Neural crest cell (in vitro differentiated cells): ENCODE data around the gene IER5. TPM values are rescaled to one million over a fixed set of nuclear protein-coding genes. Genes with fewer than 3 reads are reported as not detected.

Experiments
- DNase-seq: peaks from one replicate; pipeline ENCODE4 v3.0.0; 2021; ENCODE audit warnings: low read depth, mixed read lengths, low spot score
- H3K27ac Mint-ChIP-seq: one replicate; pipeline ENCODE4 v1.8.0; 2021; ENCODE audit warnings: mild to moderate bottlenecking, mixed read lengths; ENCODE audit not compliant: unreplicated experiment
- H3K27me3 Mint-ChIP-seq: 2 replicates; pipeline ENCODE4 v1.8.0; 2021; ENCODE audit warnings: low read depth, mild to moderate bottlenecking, mixed read lengths
- H3K36me3 Mint-ChIP-seq: 2 replicates; pipeline ENCODE4 v1.8.0; 2021; ENCODE audit warnings: low read depth, mild to moderate bottlenecking, mixed read lengths
- H3K4me1 Mint-ChIP-seq: 2 replicates; pipeline ENCODE4 v1.8.0; 2021; ENCODE audit warnings: mixed read lengths
- H3K4me3 Mint-ChIP-seq: one replicate; pipeline ENCODE4 v1.8.0; 2021; ENCODE audit warnings: mild to moderate bottlenecking, mixed read lengths
- H3K9me3 Mint-ChIP-seq: 2 replicates; pipeline ENCODE4 v1.8.0; 2021; ENCODE audit warnings: mixed read lengths
- CTCF ChIP-seq: fragments of 200-600 bp; sonication (generic); conservative IDR thresholded peaks from 2 replicates; pipeline ENCODE4 v1.5.0; 2021; ENCODE audit warnings: antibody characterized with exemption, mild to moderate bottlenecking
- total RNA-seq: library from RNA; stranded (reverse); gene quantifications from 2 replicates; pipeline ENCODE4 v1.2.1, GENCODE V29; 2021

Gene IER5
- total RNA-seq, 1 donor from 2014 or later, result 7.7 TPM

DNA sequence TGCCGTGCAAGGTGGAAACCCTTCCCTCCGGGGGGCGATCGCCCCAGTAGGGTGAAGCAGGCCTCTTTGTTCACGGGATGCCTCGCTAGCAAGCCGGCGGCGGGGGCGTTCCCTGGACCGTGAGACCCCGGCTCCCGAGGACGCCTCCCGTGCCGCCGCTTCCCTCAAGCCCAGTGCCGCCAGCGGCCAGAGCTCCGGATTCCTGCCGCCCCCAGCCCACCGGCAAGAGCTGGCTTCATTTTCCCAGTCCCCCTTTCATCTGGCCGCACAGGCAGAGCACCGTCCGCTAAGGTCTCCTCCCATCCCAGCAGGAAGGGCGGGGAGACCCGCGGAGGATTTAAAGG lies 16.3 kb downstream of the IER5 start:
- H3K27me3 Mint-ChIP-seq, result peaks cover 19% of the 10 kb centered on the region
- TF ChIP-seq CTCF, result peak; percentile 46
- H3K9me3 Mint-ChIP-seq, result peaks cover 4% of the 10 kb centered on the region
- no peaks in the 10 kb centered on the region for H3K36me3 Mint-ChIP-seq
- H3K27ac Mint-ChIP-seq, result peak overlapping the region; percentile 97
- peak overlapping the region; percentile 91 for H3K4me3 Mint-ChIP-seq
- peak; percentile 65 for DNase-seq
- peaks cover 68% of the 10 kb centered on the region for H3K4me1 Mint-ChIP-seq

GRCh38 chr1:181105134-181106021 lies 16.9 kb downstream of the IER5 start:
- Mint-ChIP-seq H3K4me3 (peak overlapping the region; percentile 91), H3K36me3 (no peaks in the 10 kb centered on the region), H3K27me3 (peaks cover 14% of the 10 kb centered on the region), H3K27ac (peak overlapping the region; percentile 99), H3K9me3 (peaks cover 4% of the 10 kb centered on the region), H3K4me1 (peaks cover 65% of the 10 kb centered on the region)
- TF ChIP-seq CTCF, result no peak
- DNase-seq, result peak; percentile 82

DNA sequence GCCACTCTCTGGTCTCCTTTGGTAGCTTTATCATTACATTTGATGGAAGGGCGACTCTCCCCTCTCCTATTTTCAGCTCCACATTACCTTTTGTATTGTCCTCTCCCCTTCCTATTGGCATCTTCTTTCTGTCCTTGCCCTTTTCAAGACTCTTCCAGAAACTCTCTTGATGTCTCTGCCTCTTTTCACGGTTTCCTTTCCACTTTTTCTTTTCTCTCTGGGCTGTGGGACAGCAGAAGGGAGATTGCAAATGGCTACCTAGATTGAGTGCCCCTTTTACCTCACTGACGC lies 17.5 kb downstream of the IER5 start:
- Mint-ChIP-seq H3K4me1 (peaks cover 64% of the 10 kb centered on the region), H3K36me3 (no peaks in the 10 kb centered on the region), H3K9me3 (no peaks in the 10 kb centered on the region), H3K27ac (peak overlapping the region; percentile 99), H3K27me3 (peaks cover 8% of the 10 kb centered on the region), H3K4me3 (peak overlapping the region; percentile 89)
- no peak for TF ChIP-seq CTCF
- DNase-seq, result no peak

DNA sequence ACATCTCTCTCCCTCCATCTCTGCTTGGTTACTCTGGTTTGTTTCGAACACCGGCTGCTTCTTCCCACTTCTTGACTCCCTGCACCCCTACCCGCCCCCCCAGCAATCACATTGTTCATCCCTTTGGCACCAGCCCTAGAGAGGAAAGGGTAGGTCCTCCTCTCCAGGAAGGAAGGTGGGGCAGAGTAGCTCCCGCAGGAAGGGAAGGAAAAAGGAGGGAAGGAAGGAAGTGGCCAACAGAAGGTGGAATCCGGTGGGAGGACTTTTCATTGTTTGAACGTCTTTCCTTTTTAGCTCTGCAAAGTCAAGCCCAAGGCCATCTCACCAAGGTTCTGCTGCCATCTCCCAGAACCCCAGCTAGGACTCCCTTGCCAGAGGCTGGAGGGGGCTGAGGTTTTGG lies 18.0 kb downstream of the IER5 start:
- peak overlapping the region; percentile 43 for H3K4me3 Mint-ChIP-seq
- peaks cover 6% of the 10 kb centered on the region for H3K27me3 Mint-ChIP-seq
- peaks cover 59% of the 10 kb centered on the region for H3K4me1 Mint-ChIP-seq
- no peaks in the 10 kb centered on the region for H3K9me3 Mint-ChIP-seq
- no peak for DNase-seq
- no peaks in the 10 kb centered on the region for H3K36me3 Mint-ChIP-seq
- H3K27ac Mint-ChIP-seq, result no peak overlapping the region
- no peak for TF ChIP-seq CTCF

GRCh38 chr1:181107711-181108110 lies 19.2 kb downstream of the IER5 start:
- H3K4me3 Mint-ChIP-seq, result peak overlapping the region; percentile 42
- H3K27me3 Mint-ChIP-seq, result peaks cover 6% of the 10 kb centered on the region
- peaks cover 64% of the 10 kb centered on the region for H3K4me1 Mint-ChIP-seq
- no peaks in the 10 kb centered on the region for H3K9me3 Mint-ChIP-seq
- TF ChIP-seq CTCF, result no peak
- no peaks in the 10 kb centered on the region for H3K36me3 Mint-ChIP-seq
- peak overlapping the region; percentile 22 for H3K27ac Mint-ChIP-seq
- no peak for DNase-seq
